Subcutaneous preadipocyte (primary cell): Measurements from ENCODE around the gene KPNA4. TPM values are rescaled to one million over a fixed set of nuclear protein-coding genes. Genes with fewer than 3 reads are reported as not detected.

Experiments
- small RNA-seq: library from RNA; depleted of rRNA; stranded (forward); fragments of <200 nt; gene quantifications from one replicate; pipeline ENCODE3, GENCODE V24; 2012
- total RNA-seq: library from RNA; depleted of rRNA; stranded (reverse); fragments of >200 nt; gene quantifications from 2 replicates; pipeline ENCODE4 v1.2.3, GENCODE V29; 2012

Gene KPNA4, protein sequence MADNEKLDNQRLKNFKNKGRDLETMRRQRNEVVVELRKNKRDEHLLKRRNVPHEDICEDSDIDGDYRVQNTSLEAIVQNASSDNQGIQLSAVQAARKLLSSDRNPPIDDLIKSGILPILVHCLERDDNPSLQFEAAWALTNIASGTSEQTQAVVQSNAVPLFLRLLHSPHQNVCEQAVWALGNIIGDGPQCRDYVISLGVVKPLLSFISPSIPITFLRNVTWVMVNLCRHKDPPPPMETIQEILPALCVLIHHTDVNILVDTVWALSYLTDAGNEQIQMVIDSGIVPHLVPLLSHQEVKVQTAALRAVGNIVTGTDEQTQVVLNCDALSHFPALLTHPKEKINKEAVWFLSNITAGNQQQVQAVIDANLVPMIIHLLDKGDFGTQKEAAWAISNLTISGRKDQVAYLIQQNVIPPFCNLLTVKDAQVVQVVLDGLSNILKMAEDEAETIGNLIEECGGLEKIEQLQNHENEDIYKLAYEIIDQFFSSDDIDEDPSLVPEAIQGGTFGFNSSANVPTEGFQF
- 23.9 and 30.7 TPM in 2 replicates for total RNA-seq

DNA sequence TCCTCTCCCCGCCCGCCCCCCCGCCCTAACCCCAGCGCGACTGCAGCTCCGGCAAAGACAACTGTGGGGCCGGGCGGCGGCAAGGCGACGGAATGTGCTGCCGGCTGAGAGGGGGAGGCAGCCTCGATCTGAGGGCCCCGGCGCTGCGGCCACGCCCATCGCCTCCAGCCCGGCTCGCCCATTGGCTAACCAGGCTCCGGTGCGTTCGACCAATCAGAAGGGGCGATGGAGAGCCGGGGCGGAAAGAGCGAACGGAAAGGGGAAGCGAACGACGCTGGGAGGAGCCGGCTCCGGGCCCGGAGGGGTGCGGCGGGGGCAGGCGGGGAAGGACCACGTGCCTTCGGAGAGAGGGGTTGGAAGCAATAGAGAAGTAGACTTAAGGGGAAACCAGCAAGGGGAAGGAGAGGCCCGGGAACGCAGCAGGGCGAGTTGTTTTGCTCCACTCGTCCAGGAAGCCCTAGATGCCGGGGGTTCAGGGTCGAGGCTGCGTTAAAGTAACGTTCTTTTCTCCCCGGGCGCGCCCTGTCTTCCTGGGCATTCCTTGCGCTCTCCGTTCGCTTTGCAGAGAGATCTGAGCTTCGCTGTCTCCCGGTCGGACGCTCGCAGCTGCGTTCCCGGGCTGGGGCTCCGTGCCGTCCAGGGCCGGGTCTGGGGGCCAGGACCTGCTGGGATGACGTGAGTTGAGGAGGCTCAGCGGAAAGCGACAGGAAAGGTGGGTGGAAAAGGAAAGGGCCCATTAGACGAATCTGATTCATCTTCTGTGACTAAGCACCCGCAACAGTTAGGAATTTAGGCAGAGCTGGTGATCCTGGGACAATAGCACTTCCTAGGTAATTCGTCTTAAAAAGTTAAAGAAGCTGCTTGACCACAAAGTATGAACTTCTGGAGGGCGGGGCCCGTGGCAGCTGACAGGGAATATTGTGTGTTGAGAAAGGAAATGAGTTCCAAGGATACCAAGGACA, at the start of gene KPNA4:
Gene KPNA4 (minus strand): TSS at position 130 of the 962 bp plus-strand sequence. CDS start 289 bp downstream, outside the sequence.

GRCh38 chr3:160449636-160450598, 115.5 kb downstream of the KPNA4 start, which contains the start of gene TRIM59:
Gene TRIM59 (minus strand): TSS chr3:160449786. CDS start chr3:160439183, 10,603 bp downstream.

Small RNA genes within 50 kb of the gene (small RNA-seq; reads per million reads assigned to genes)
- gene RNU7-136P: not detected

Other genes with a start within 250 kb of the KPNA4 start
- gene IFT80, start 166.3 kb downstream of the KPNA4 start, total RNA-seq: 54.5 and 63.6 TPM in 2 replicates
- gene SMC4, start 165.9 kb downstream of the KPNA4 start, total RNA-seq: 70.5 and 128 TPM in 2 replicates
- 11.0 and 27.2 TPM in 2 replicates for gene TRIM59, start 115.8 kb downstream of the KPNA4 start, total RNA-seq
- not detected in 2 replicates for gene ARL14, start 111.6 kb upstream of the KPNA4 start, total RNA-seq
- gene PPM1L, start 190.7 kb upstream of the KPNA4 start, total RNA-seq: 2.2 and 4.0 TPM in 2 replicates